BE2C (cell line): ENCODE results near the gene MLEC.

ENCODE experiments used
- DNase-seq: peaks from one replicate; pipeline ENCODE4 v3.0.0-alpha.2; 2020
- H3K27me3 ChIP-seq: fragments of 250-450 bp; sonication (Bioruptor Pico); 2 replicates; pipeline ENCODE4 v1.5.1; 2020; ENCODE audit warnings: mild to moderate bottlenecking
- H3K36me3 ChIP-seq: fragments of 250-450 bp; sonication (Bioruptor Pico); 2 replicates; pipeline ENCODE4 v1.5.1; 2020; ENCODE audit warnings: mild to moderate bottlenecking
- H3K4me1 ChIP-seq: fragments of 250-450 bp; sonication (Bioruptor Pico); 2 replicates; pipeline ENCODE4 v1.5.1; 2020
- H3K4me3 ChIP-seq: 2 replicates; pipeline ENCODE4 v1.5.1; 2011; ENCODE audit warnings: low read depth, low read length
- H3K9me3 ChIP-seq: fragments of 250-450 bp; sonication (Bioruptor Pico); 2 replicates; pipeline ENCODE4 v1.5.1; 2020
- CTCF ChIP-seq: IDR thresholded peaks from 2 replicates; pipeline ENCODE4 v1.5.1; 2012; ENCODE audit warnings: mild to moderate bottlenecking, low read depth, low read length

Gene MLEC

GRCh38 chr12:120733574-120733973 is 46.6 kb downstream of the MLEC start:
- no peak for DNase-seq

GRCh38 chr12:120734210-120734609 is 47.3 kb downstream of the MLEC start:
- Histone ChIP-seq H3K36me3 (no peaks in the 10 kb centered on the region), H3K27me3 (no peaks in the 10 kb centered on the region), H3K9me3 (no peaks in the 10 kb centered on the region), H3K4me1 (no peaks in the 10 kb centered on the region), H3K4me3 (no peak overlapping the region)
- no peak for DNase-seq
- no peak for TF ChIP-seq CTCF

More at GRCh38 chr12:120733574-120733973, 46.6 kb downstream of the MLEC start:
- TF ChIP-seq CTCF, result no peak
- no peak overlapping the region for H3K4me3 ChIP-seq
- no peaks in the 10 kb centered on the region for H3K27me3 ChIP-seq
- no peaks in the 10 kb centered on the region for H3K4me1 ChIP-seq
- H3K9me3 ChIP-seq, result no peaks in the 10 kb centered on the region
- H3K36me3 ChIP-seq, result no peaks in the 10 kb centered on the region

GRCh38 chr12:120735181-120735580 is 48.2 kb downstream of the MLEC start:
- Histone ChIP-seq H3K9me3 (no peaks in the 10 kb centered on the region), H3K36me3 (no peaks in the 10 kb centered on the region), H3K4me1 (no peaks in the 10 kb centered on the region), H3K4me3 (no peak overlapping the region), H3K27me3 (no peaks in the 10 kb centered on the region)
- TF ChIP-seq CTCF, result no peak
- DNase-seq, result no peak

- no peaks in the 10 kb centered on the region for H3K4me1 ChIP-seq
- H3K36me3 ChIP-seq, result no peaks in the 10 kb centered on the region
- no peak for TF ChIP-seq CTCF
- H3K9me3 ChIP-seq, result no peaks in the 10 kb centered on the region
- H3K27me3 ChIP-seq, result no peaks in the 10 kb centered on the region
- DNase-seq, result no peak
- no peak overlapping the region for H3K4me3 ChIP-seq
Measured at GRCh38 chr12:120736404-120737331, 49.7 kb downstream of the MLEC start.

GRCh38 chr12:120737557-120738251 is 50.8 kb downstream of the MLEC start:
- TF ChIP-seq CTCF, result peak; percentile 30
- Histone ChIP-seq H3K36me3 (no peaks in the 10 kb centered on the region), H3K27me3 (no peaks in the 10 kb centered on the region), H3K9me3 (no peaks in the 10 kb centered on the region), H3K4me3 (no peak overlapping the region), H3K4me1 (no peaks in the 10 kb centered on the region)
- no peak for DNase-seq
